HG03558 (cell line): Measurements from ENCODE around the gene ZNF91.
"Not testable (repeated sequence)": the region's sequence is repeated elsewhere in the genome, so short reads cannot be mapped to it uniquely, and the experiment has no call there.

Experiments used
- ATAC-seq: cut with Tn5 transposase; IDR thresholded peaks from one replicate; pipeline ENCODE4 v1.9.1; 2021; ENCODE audit warnings: moderate number of reproducible peaks; ENCODE audit not compliant: unreplicated experiment; ENCODE audit errors: extremely low read depth

Gene ZNF91

DNA sequence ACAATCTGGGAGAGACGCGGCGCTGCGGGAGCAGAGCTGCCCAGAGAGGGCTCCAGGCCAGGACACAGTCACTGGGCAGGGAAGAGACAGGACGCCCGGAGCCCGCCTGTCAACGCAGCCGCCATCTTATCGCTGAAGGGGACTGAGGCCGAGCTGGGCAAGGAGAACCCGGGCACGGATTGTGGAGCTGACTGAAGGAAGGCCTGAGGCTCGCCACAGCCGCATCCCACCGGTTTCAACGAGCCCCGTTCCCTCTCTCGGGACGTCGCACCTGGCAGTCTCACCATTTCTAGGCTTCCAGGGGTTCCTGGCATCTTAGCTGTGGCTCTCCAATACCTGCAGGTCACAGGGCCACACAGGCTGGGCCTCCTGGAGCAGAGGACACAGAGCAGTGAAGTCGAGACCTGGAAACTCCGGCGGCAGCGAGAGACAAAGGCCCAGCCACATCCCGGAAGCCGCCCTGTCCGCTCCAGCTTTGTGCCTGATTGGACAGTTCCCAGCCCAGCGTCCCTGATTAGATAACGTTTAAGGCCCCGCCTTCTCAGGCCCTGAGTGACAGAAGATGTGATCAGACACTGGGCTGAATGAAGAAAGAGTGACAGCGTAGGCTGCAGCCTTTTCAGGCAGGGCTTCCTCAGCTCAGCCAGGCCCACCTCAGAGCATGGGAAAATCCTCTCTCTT is at the start of gene ZNF91:
ZNF91 (minus strand) TSS at position 431 of the 681 bp plus-strand sequence; CDS start at position 314, 117 bp downstream.
- peak; percentile 97 for ATAC-seq

DNA sequence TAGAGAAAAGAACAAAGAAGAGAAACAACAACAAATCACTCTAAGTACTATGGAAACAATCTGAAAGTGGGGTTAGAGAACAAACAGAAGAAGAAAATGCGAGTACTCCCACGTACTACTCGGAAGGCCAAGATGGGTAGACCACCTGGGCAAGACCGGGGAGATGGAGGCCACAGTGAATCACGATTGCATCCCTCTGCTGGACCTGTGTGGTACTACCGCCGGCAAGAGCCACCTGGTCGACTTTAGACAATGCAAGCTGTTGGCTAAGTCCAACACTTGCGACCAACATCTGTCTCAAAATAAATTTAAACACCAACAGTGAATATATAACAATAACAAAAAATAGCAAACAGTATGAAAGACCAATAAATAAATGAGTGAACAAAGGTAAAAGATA is 45.5 kb upstream of the ZNF91 start:
- ATAC-seq = no peak

DNA sequence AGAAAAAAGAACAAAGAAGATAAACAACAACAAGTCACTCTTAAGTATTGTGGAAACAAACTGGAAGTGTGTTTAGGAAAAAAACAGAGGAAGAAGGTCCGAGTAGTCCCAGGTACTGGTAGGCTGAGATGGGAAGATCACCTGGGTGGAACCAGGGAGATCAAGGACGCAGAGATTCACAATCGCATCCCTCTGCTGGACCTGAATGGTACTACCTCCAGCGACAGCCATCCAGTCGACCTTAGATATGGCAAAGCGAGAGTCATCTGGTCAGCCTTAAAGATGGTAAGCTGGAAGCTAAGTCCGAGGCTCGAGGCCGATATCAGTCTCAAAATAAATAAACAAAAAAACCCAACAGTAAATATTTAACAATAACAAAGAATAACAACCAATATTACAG is 44.9 kb upstream of the ZNF91 start:
- no peak for ATAC-seq

DNA sequence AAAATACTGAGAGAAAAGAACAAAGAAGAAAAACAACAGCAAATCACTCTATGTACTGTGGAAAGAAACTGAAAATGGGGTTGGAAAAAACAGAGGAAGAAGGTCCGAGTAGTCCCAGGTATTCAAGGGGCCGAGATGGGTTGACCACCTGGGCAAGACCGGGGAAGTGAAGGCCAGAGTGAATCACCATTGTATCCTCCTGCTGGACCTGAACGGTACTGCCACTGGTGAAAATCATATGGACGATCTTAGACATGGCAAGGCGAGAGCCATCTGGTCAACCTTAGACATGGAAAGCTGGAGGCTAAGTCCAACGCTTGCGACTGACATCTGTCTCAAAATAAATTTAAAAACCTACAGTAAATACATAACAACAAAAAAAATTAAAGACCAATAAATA is 44.4 kb upstream of the ZNF91 start:
- no peak for ATAC-seq

DNA sequence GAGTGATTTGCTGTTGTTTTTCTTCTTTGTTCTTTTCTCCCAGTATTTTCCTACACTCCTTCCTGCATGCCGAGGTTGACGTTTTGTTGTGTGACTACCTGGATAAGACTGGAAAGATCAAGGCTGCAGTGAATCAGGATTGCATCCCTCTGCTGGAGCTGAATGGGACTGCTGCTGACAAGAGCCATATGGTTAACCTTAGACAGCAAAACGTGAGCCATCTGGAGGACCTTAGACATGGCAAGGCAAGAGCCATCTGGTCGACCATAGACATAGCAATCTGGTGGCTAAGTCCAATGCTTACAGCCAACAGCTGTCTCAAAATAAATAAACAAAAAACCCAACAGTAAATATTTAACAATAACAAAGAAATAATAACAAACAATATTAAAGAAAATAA is 42.6 kb upstream of the ZNF91 start:
- no peak for ATAC-seq

DNA sequence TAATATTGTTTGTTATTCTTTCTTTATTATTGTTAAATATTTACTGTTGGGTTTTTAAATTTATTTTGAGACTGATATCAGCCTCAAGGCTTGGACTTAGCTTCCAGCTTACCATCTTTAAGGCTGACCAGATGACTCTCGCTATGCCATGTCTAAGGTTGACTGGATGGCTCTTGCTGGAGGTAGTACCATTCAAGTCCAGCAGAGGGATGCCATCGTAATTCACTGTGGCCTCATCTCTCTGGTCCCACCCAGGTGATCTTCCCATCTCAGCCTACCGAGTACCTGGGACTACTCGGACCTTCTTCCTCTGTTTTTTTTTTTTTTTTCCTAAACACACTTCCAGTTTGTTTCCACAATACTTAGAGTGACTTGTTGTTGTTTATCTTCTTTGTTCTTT is 41.7 kb upstream of the ZNF91 start:
- no peak for ATAC-seq

DNA sequence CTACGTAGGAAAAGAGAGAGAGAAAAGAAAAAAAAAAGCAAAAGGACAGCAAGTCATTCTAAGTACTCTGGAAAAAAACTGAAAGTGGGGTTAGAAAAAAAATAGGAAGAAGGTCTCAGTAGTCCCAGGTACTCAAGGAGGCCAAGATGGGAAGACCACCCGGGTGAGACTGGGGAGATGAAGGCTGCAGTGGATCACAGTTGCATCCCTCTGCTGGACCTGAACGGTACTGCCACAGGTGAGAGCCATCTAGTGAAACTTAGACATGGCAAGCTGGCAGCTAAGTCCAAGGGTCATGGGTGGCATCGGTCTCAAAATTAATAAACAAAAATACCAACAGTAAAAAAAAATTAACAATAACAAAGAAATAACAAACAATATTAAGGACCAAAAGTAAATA is 41.0 kb upstream of the ZNF91 start:
- ATAC-seq = no peak

DNA sequence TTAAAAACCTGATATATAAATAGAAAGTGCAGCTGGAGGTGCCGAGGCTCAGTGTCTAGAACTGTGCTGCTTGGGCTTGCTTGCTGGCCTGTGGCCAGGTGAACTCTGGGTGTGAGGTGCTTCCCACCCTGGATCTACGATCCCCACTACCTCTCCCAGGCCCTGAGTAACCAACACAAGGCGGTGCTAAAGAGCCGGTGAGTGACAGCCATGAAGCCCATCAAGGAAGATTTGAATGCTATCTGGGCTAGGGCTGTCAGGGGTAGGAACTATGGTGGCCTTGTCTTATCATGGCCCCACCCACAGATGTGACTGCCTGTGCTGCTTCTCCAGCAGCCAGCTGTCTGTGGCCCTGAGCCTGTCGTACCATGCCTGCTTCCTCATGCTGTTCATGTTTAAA is 25.6 kb upstream of the ZNF91 start:
- no peak for ATAC-seq

DNA sequence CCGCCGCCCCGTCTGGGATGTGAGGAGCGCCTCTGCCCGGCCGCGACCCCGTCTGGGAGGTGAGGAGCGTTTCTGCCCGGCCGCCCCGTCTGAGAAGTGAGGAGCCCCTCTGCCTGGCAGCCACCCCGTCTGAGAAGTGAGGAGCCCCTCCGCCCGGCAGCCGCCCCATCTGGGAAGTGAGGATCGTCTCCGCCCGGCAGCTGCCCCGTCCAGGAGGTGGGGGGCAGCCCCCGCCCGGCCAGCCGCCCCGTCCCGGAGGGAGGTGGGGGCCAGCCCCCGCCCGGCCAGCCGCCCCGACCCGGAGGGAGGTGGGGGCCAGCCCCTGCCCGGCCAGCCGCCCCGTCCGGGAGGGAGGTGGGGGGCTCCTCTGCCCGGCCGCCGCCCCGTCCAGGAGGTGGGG is 24.0 kb upstream of the ZNF91 start:
- ATAC-seq = not testable (repeated sequence)

DNA sequence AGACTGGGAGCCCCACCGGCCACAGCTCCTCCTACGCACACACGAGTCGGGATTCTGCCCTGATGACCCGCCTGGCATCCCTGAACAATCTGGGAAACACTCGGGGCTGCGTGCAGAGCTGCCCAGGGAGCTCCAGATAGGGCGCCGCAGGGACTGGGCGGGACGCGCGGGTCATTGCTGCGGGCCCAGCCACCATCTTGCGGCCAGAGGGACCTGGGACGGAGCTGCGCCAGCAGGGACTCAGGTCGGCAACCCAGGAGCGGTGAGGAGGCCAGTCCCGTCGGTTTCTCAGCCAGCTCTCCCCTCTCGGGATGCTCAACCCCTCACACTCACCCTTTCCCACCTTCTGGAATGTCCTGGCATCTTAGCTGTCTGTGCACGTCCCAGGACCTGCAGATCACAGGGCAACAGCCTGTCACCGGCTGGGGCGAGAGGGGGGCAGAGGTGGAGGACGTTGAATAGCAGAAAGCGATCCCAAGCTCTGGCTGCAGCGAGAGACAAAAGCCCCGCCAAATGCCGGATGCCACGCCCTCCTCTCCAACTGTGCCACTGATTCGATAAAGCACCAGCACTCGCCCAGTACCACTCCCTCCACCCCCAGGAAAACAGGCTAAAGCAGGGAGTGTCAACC is 20.4 kb upstream of the ZNF91 start:
- ATAC-seq = no peak

DNA sequence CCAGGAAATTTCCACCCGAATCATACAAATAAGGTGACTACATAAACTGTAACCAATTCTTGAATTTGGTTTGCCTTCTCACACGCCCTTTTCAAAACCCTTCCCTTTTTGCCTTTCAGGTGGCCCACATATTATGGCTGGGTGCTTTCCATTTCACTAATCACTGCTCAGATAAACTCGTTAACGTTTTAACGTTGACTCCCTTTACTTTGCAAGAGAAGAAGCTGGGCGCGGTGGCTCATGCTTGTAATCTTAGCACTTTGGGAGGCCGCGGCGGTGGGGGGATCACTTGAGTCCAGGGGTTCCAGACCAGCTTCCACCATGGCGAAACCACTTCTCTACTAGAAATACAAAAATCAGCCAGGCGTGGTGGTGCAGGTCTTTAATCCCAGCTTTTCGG is 19.8 kb upstream of the ZNF91 start:
- no peak for ATAC-seq

DNA sequence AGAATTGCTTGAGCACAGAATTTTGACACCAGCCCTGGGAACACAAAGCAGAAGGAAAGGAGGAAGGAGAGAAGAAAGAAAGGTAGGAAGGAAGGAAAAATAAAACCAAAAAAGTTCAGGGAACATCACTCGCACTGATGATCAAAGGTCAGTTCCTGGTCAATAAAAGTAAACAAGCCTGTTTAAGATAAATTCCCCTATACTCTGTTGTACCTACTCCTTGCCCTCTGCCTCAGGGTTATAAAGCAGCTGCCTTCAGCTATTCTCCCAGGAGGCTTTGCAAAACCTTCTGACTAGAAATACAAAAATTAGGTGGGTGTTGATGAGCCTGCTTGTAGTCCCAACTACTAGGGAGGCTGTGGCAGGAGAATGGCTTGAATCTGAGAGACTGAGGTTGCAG is 14.9 kb upstream of the ZNF91 start:
- no peak for ATAC-seq

DNA sequence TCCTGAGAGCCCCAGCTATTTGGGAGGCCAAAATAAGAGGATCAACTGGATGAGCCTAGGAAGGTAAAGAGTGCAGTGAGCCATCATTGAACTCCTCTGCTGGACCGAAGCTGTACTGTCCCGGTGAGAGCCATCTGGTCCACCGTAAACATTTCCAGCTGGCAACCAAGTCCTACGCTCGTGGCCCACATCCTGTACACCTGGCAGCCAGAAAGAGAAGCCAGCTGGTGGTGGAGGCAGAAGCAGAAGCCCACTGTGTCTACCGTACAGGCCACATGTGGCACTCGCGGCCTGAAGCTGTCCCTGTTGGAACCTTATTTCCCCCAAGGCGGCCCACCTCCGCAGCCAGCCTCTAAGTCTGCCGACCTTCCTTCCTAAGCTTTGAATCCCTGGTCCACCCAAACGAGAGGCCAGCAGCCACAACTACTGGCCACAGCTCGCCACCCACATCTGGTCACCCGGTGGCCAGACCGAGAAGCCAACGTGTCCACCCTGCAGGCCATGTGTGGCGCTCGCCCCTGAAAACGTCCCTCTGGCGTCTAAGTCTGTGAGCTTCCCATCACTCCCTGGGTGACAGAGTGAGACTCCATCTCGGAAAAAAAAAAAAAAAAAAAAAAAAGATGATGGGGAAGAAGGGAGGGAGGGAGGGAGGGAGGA is 14.2 kb upstream of the ZNF91 start:
- no peak for ATAC-seq

DNA sequence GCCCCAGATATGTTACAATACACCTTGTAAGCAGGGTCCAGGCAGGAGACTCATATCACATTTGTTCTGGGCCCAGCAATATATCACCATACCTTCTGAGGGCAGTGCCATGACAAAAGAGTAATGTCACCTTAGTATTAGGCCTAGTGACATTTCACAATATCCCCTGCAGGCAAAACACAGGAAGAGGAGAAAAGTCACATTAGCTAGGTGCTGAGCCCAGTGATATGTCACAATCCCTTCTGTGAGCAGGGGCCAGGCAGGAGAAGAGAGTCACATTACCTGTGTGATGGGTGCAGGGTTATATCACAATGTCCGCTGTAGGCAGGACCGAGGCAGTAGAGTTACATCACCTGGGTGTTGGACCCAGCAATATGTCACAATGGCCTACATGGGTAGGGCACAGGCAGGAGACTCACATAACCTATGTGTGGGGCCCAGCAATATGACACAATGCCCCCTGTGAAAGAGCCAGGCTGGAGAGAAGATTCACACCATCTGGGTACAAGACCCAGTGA is 12.4 kb upstream of the ZNF91 start:
- no peak for ATAC-seq

DNA sequence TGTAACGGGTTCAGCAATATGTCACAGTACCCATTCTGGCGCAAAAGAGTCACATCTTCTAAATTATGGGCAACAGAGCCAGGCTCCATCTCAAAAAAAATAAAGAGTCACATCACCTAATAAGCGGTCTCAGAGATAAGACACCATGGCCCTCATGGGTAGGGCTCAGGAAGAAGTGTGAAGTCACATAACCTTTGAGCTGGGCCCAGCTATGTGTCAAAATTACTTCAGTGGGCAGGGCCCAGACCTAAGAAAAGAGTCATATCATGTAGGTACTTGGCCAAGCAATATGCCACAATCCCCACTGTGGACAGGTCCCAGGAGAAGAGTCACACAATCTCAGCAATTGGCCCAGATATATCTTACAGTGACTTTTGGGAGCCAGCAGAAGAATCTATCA is 11.4 kb upstream of the ZNF91 start:
- ATAC-seq = no peak

DNA sequence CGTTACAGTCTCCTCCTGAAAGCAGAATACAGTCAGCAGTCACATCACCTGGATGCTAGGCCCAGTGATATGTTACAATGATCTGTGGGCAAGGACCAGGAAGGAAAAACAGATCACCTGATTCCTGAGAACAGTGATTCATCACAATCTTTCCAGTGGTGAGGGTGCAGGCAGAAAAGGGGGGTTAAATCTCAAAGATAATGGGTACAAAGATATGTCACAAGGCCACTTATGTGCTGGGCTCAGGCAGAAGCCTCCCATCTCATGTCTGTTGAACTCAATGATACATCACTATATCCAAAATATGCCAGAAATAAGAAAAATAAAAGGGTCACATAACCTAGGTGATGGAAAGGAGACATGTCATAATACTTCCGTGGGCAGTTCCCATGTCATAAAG is 10.8 kb upstream of the ZNF91 start:
- ATAC-seq = no peak

DNA sequence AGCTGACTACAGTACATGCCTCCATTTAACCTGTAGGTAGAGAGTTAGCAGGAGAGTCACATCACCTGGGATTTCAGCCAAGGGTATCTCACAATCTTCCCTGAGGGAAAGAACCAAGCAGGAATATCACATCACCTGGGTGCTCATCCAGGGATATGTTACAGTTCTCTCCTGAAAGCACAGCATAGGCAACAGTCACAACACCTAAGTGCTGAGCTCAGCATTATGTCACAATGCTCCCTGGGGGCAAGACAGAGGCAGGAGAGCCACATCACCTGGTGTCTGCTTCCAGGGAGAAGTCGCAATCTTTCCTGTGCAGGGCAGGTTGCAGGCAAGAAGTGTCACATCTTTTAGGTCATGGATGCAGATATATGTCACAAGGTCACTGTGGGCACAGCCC is 9.4 kb upstream of the ZNF91 start:
- ATAC-seq = no peak

DNA sequence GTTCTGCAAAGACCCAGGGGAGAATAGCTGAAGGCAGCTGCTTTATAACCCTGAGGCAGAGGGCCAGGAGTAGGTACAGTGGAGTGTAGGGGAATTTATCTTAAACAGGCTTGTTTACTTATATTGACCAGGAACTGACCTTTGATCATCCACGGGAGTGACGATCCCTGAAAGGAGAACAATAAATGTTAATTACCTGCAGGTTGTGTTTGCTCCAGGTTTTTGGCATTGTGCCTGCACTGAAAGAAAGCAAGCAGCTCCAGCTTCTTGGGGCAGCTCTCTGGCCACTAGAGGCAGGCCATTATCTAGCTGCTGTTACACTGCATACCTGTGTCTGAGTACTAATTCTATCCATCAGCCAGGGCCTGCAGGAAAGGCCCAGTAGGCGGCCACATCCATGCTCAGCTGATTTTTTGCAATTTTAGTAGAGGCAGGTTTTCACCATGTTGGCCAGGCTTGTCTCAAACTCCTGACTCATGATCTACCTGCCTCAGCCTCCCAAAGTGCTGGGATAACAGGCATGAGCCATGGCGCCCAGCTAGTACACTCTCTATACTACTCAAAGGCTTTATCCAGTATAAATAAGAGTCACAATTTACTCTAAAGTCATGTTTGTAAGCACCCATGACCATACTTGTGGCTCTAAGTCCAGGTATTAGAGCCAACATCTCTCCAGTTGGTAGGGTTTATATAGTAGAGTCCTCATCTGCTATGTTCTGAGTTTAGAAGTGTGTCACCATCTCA is 8.5 kb upstream of the ZNF91 start:
- ATAC-seq = no peak

DNA sequence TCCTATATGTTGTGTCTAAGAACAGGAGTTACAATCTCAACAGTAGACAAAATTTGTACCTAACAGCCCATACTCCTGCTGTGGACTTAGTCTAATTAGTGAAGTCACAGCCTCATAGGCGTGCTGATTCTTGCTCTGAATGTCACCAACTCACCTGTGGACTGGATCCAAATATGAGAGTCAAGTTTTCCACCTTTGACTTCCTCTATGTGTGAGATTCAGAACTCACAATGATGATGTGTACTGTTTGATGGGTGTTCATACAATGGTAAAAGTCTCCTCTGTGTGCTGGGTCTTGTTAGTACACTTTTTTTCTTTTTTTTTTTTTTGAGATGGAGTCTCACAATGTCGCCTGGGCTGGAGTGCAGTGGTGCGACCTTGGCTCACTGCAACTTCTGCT is 7.8 kb upstream of the ZNF91 start:
- ATAC-seq = no peak

DNA sequence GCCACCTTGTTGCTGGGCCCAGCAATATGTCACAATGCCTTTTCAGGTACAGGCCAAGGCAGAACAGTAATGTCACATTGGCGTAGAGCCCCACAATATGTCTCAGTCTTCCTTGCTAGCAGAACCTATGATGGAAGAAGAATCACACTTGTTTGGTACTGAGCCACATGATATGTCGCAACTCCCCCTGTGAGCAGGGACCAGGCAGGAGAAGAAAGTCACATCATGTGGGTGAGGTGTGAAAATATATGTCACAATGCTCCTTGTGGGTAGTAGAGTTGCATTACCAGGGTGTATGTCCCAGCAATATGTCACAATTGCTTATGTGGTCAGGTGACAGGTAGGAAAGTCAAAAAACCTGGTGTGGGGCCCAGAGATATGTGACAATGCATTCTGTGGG is 7.1 kb upstream of the ZNF91 start:
- no peak for ATAC-seq

DNA sequence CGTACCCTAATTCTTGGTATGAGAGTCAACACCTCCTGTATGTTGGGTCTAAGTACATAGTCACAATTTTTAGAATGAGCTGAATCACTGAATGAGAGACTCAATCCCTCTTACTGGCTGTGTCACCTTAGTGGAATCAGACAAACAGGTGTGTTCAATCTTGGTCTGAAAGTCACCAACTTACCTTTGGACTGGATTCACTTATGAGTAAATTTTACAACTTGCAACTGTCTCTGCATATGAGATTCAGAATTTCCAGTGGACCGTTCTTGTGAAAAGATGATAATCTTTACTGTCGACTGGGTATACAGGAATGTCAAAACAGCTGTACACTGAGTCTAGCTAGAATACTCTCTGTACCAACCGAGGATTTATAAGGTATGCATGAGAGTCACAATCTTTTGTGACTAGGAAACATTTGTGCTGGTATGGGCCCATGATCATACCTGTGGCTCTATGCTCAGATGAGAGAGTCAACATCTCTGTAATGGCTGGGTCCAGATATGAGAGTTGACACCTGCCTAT is 5.9 kb upstream of the ZNF91 start:
- ATAC-seq = no peak
